ENCODE measurements around the gene TET3.

TET3 gene

DNA sequence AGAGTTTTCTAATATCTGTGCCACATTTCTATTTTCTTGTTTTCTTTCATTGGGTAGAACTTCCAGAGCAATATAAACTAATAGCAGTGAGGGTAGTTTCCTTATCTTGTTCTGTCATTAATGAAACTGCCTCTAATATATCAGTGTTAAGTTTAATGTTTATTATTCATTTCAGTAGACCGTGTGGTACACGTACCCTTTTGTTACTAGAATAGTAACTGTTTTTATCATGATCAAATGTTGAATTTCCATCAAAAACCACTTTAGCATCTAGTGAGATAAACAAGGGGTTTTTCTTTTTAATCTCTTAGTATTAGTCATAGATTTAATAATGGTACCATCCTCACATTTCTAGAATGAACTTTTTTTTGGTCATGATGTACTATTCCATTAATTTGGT, 42.0 kb upstream of the TET3 start:
- in situ Hi-C loops (cut with MboI; ENCODE audit: low sequenced_read_pairs, unreplicated experiment) = no loop called here
- TF ChIP-seq, protein P1, sequence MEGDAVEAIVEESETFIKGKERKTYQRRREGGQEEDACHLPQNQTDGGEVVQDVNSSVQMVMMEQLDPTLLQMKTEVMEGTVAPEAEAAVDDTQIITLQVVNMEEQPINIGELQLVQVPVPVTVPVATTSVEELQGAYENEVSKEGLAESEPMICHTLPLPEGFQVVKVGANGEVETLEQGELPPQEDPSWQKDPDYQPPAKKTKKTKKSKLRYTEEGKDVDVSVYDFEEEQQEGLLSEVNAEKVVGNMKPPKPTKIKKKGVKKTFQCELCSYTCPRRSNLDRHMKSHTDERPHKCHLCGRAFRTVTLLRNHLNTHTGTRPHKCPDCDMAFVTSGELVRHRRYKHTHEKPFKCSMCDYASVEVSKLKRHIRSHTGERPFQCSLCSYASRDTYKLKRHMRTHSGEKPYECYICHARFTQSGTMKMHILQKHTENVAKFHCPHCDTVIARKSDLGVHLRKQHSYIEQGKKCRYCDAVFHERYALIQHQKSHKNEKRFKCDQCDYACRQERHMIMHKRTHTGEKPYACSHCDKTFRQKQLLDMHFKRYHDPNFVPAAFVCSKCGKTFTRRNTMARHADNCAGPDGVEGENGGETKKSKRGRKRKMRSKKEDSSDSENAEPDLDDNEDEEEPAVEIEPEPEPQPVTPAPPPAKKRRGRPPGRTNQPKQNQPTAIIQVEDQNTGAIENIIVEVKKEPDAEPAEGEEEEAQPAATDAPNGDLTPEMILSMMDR (IDR thresholded peaks at IDR 0.05; ENCODE audit: borderline replicate concordance, control extremely low read depth, extremely low read depth, insufficient read depth, missing control alignments) = no peak
- DNase-seq (ENCODE audit: low spot score) = no peak

DNA sequence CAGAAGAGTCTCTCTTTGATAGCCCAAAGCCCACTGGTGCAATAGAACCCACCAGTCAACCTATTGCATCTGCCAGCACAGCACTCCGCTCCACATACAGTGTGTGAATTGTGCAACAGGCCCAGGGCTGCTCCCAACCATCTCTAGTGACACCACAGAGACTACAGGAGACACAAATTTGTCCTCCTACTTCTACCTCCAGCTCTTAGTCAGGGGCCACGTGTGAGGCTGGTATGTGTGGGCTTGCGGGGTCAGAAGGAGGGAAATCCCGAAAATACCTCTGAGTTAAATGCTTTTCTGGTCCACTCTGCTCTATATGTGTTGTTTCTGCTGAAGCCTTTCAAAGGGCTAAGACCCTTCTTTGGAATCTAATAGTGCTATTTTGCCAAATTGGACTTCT, 40.0 kb upstream of the TET3 start:
- TF ChIP-seq, protein P1 (IDR thresholded peaks at IDR 0.05; ENCODE audit: borderline replicate concordance, control extremely low read depth, extremely low read depth, insufficient read depth, missing control alignments) = no peak
- DNase-seq (ENCODE audit: low spot score) = peak; percentile 53
- in situ Hi-C loops (cut with MboI; ENCODE audit: low sequenced_read_pairs, unreplicated experiment) = no loop called here

DNA sequence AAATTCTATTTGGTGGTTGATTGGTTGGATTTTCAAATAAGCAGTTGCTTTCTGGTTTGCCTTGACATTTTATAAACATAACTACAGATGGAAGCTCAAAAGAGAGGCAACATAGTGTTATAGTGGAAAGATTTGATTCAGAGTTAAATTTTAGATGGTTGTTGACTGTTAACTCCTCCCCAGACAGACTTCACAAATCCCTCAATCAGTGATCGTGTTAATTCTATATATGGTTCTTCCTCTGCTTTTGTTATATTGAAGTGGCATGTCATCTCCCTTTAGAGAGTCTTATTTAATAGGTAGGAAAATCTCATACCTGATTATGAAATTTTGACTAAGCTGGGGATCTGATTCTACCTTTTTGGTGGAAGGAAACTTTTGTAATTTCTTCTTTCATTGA, 38.5 kb upstream of the TET3 start:
- TF ChIP-seq, protein P1 (IDR thresholded peaks at IDR 0.05; ENCODE audit: borderline replicate concordance, control extremely low read depth, extremely low read depth, insufficient read depth, missing control alignments) = no peak
- in situ Hi-C loops (cut with MboI; ENCODE audit: low sequenced_read_pairs, unreplicated experiment) = no loop called here
- no peak for DNase-seq (ENCODE audit: low spot score)

DNA sequence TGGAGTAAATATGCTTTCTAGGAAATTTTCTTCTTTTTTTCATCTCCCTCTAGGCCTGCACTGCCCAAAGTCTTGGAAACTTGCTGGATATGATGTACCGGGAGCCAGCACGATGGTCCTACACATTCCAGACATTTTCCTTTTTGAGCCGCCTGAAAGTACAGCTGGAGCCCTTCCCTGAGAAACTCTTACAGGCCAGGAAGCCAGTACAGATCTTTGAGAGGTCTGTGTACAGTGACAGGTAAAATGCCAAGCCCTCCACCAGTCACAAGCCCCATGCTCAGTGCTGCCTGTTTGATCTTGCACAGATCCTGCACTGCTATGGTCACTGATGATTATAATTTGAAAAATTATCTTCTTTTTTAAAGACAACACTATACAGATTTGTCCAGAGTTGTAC, 38.0 kb upstream of the TET3 start:
- TF ChIP-seq, protein P1 (IDR thresholded peaks at IDR 0.05; ENCODE audit: borderline replicate concordance, control extremely low read depth, extremely low read depth, insufficient read depth, missing control alignments) = no peak
- no peak for DNase-seq (ENCODE audit: low spot score)
- in situ Hi-C loops (cut with MboI; ENCODE audit: low sequenced_read_pairs, unreplicated experiment) = no loop called here

DNA sequence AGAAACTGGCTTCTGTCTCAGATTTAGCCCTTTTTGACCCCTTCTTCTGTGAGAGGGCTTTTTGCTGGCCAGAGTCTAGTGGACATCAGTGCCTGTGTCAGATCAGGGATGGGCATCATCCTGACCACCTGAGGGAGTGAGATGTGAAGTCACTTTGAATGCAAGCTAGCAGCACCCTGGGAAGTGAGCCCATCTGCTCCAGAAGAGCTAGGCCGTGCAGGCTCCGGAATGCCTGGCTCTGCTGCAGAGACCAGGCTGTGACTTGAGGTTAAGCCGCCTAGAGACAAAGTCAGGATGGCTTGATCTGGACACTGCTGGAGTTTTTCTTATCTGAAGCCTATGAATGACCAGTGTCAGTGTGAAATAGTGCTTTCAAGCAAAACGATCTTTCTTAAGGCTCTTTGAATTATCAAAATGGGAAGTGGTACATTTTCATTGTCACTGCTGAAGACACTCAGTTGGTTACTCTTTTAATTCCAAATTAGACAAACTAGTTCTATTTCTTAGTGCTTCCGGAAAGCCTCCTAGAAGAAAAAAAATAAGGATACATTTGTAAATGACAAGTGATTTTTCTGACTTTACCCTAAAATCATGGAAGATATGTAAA, 37.2 kb upstream of the TET3 start:
- in situ Hi-C loops (cut with MboI; ENCODE audit: low sequenced_read_pairs, unreplicated experiment) = no loop called here
- TF ChIP-seq, protein P1 (IDR thresholded peaks at IDR 0.05; ENCODE audit: borderline replicate concordance, control extremely low read depth, extremely low read depth, insufficient read depth, missing control alignments) = no peak
- DNase-seq (ENCODE audit: low spot score) = no peak

DNA sequence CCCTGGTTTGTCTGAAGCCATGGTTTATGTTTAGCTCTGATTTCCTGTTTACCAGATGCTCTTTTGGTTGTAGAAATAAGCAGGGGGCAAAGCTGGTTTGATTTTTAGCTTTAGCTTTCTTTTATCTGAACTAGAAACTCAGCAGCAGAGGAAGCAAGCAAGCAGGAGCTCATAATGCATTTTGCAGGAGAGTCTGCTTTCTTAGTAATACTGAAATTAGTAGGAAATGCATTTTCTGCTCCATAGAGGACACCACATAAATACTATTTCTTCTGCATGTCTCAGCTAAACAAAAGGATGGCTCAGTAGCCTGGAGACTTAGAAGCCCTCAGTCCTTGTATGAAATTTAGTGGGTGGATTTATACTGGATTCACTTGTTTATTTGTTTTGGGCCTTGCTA, 34.9 kb upstream of the TET3 start:
- DNase-seq (ENCODE audit: low spot score) = no peak
- TF ChIP-seq, protein P1 (IDR thresholded peaks at IDR 0.05; ENCODE audit: borderline replicate concordance, control extremely low read depth, extremely low read depth, insufficient read depth, missing control alignments) = no peak
- in situ Hi-C loops (cut with MboI; ENCODE audit: low sequenced_read_pairs, unreplicated experiment) = no loop called here

Measured in GM13976 (cell line).